ENCODE data around the gene KATNAL2. TPM values are rescaled to one million over a fixed set of nuclear protein-coding genes. Genes with fewer than 3 reads are reported as not detected.

The KATNAL2 gene
- total and polyA plus RNA-seq, 12 donors = 0.74 to 6.1 (median 2.2) TPM

- Histone ChIP-seq H3K36me3 (no peaks in the 10 kb centered on the region), H3K27me3 (peaks cover 0 to 5% (median 0%) of the 10 kb centered on the region in 7 donors), H3K4me3 (no peak overlapping the region), H3K27ac (no peak overlapping the region), H3K9me3 (peaks cover 0 to 4% (median 0%) of the 10 kb centered on the region in 11 donors), H3K4me1 (no peaks in the 10 kb centered on the region)
- ATAC-seq = no peak
- intact Hi-C loops (cut with DNase I) = no loop called here
- no peak for DNase-seq
- TF ChIP-seq CTCF (IDR thresholded peaks at IDR 0.05) = no peak
- 86 to 88% methylated on average over 3 of the region's 3 CpGs for WGBS, 2 donors
These were observed 119.7 kb downstream of the KATNAL2 start for GRCh38 chr18:47036927-47037578.

GRCh38 chr18:47040982-47041381 is 123.6 kb downstream of the KATNAL2 start:
- no peaks in the 10 kb centered on the region for H3K36me3 ChIP-seq
- H3K27ac ChIP-seq = no peak overlapping the region
- no peak for TF ChIP-seq CTCF (IDR thresholded peaks at IDR 0.05)
- no peak for ATAC-seq
- 92 to 98% methylated on average over 6 of the region's 6 CpGs for WGBS, 2 donors
- intact Hi-C loops (cut with DNase I) = no loop called here
- peaks cover 0 to 5% (median 0%) of the 10 kb centered on the region in 7 donors for H3K27me3 ChIP-seq
- H3K4me1 ChIP-seq = no peaks in the 10 kb centered on the region
- DNase-seq = no peak
- H3K9me3 ChIP-seq = no peaks in the 10 kb centered on the region
- H3K4me3 ChIP-seq = no peak overlapping the region

GRCh38 chr18:47050468-47050867 is 133.1 kb downstream of the KATNAL2 start:
- intact Hi-C loops (cut with DNase I) = loop anchor here in 3 of 10 donors (5.0 kb wide), 3 partner anchors 157 to 702 kb away; no protein-coding TSS in a partner anchor
- WGBS, 2 donors = 32 to 35% methylated on average over 7 of the region's 7 CpGs
- no peaks in the 10 kb centered on the region for H3K27me3 ChIP-seq
- H3K9me3 ChIP-seq = no peaks in the 10 kb centered on the region
- TF ChIP-seq CTCF (IDR thresholded peaks at IDR 0.05) = peak; percentile 19 to 72 (median 65)
- DNase-seq (no peak), ATAC-seq (no peak)
- no peak overlapping the region for H3K4me3 ChIP-seq
- H3K27ac ChIP-seq = no peak overlapping the region
- no peaks in the 10 kb centered on the region for H3K4me1 ChIP-seq
- no peaks in the 10 kb centered on the region for H3K36me3 ChIP-seq

GRCh38 chr18:47054369-47054768 is 137.0 kb downstream of the KATNAL2 start:
- Histone ChIP-seq H3K36me3 (no peaks in the 10 kb centered on the region), H3K4me3 (no peak overlapping the region), H3K27me3 (no peaks in the 10 kb centered on the region), H3K9me3 (no peaks in the 10 kb centered on the region), H3K27ac (no peak overlapping the region), H3K4me1 (no peaks in the 10 kb centered on the region)
- DNase-seq = no peak
- intact Hi-C loops (cut with DNase I) = loop anchor here in 3 of 10 donors (5.0 kb wide), 3 partner anchors 153 to 698 kb away; no protein-coding TSS in a partner anchor
- 87 to 89% methylated on average over 5 of the region's 5 CpGs for WGBS, 2 donors
- ATAC-seq = no peak
- no peak for TF ChIP-seq CTCF (IDR thresholded peaks at IDR 0.05)

All from heart right ventricle (tissue), 16 donors.